Stimulated activated naive CD8-positive, alpha-beta T cell treated with anti-CD3 and anti-CD28 coated beads, Interleukin-15, Interleukin-2, amounts not matched to agents 100 U/mL and 50 U/mL, for 24 hours (primary cell): ENCODE data around the gene CDNF.
"Not testable (repeated sequence)": the region's sequence is repeated elsewhere in the genome, so short reads cannot be mapped to it uniquely, and the experiment has no call there.

ENCODE experiments used
- ATAC-seq: fragments of 150-1000 bp; cut with Tn5 transposase; one replicate; pipeline ENCODE4 v1.10.0; 2021
- DNase-seq: peaks from one replicate; pipeline ENCODE4 v3.0.0; 2021

Gene CDNF

DNA sequence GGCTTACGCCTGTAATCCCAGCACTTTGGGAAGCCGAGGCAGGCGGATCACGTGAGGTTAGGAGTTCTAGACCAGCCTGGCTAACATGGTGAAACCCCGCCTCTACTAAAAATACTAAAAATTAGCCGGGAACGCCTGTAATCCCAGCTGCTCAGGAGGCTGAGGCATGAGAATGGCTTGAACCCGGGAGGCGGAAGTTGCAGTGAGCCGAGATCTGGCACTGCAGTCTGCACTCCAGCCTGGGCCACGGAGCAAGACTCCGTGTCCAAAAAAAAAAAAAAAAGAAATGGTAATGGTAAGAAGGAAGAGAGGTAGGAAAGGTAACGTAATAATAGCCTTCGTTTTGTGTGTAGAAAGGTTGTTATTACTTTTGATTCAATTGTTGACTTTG is 1.5 kb upstream of the CDNF start:
- peak; percentile 13 for DNase-seq
- ATAC-seq, result no peak

DNA sequence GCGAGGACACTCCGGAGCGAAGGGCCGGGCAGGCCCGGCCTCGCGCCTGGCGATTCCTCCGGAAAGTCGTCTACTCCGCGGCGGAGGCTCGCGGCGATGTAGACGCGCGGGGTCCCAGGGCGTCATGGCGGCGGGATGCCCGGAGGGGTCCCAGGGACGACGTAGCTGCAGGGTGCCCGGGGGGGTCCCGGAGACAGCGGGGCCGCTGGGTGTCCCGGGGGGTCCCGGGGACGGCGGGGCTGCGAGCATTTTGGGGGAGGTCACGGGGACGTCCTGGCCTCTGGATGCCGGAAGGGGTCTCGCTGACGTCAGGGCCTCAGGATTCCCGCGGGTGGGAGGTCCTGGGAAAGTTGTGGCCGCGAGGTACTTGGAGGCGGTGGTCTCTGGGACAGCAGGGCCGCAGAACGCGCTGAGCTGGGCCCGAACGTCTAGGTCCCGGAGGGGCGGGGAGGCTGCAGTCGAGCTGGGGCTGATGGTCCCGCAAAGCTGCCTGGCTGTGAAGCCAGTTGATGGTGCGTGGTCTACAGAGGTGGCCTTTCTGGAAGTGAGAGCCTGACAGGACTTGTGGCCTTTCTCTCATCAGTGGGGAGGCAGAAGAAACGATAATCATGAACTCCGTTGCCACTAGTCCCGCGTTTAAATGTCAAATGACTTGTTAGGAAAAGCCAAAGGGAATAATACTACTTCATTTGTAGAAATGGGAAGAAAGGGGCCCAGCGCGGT is 906 bp upstream of the CDNF start:
- peak; percentile 1 for ATAC-seq
- DNase-seq, result peak; percentile 45

DNA sequence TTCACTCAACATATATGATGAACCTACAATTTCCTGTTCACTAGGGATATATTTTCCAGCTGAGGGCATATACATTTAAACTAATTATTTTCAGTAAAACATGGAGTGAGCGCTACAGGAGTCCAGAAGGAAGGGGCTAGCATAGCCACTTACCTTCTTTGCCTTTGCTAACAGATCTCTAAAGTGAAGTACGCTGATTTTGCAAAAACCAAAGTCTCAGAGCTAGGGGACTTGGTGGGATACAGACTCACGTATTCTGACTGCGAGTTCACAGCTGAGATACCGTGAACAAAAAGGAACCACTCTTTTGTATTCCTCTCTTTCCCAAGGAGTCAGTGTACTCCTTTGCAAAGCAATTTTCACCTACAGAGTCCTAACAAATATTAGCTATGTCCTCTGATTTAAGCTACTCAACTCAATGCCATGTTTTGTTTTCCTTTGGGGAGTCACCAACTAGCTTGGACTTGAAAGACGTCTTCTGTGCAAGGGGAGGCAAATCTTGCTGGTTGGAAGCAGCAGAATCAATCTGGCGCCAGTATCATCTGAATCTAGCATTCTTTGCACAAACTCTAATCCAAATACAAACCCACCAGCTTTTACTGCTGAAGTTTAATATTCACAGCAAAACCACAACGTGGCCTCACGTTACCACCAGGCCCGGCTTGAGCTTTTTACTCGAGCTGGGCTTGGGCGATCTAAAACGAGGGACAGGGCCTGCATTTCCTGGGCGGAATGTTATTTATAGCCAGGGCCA is 657 bp downstream of the CDNF start:
- no peak for ATAC-seq
- no peak for DNase-seq

DNA sequence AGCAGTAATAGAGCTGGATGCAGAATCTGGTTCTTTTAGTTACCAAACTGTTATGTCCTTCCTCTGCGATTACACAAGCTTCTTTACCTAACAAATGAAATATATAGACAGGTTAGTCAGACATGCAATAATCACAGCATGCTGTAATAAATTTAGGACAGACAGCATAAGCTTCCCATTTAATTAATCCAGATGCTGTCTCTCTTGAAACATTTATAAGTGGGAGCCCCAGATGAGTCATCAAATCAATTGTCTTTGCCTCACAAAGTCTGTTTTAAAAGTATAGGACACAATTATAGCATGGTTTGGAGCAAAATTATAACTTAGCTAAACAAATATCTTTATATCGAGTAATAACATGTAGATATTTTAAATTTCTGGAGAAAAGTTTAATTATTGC is 1.6 kb downstream of the CDNF start:
- DNase-seq (no peak), ATAC-seq (no peak)

DNA sequence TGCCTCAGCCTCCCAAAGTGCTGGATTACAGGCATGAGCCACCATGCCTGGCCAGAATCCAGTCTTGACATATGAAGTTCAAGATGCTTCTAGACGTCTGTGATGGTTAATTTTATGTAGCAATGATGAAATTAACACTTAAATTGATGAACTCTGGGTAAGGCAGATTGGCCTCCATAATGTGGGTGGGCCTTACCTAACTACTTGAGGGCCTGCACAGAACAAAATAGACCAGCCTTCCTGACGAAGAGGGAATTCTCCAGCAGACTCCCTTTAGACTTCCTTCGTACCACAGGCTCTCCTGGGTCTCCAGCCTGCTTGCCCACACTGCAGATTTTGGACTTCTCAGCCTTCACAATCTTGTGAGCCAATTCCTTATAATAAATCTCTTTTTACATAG is 4.7 kb downstream of the CDNF start:
- ATAC-seq (no peak), DNase-seq (no peak)

DNA sequence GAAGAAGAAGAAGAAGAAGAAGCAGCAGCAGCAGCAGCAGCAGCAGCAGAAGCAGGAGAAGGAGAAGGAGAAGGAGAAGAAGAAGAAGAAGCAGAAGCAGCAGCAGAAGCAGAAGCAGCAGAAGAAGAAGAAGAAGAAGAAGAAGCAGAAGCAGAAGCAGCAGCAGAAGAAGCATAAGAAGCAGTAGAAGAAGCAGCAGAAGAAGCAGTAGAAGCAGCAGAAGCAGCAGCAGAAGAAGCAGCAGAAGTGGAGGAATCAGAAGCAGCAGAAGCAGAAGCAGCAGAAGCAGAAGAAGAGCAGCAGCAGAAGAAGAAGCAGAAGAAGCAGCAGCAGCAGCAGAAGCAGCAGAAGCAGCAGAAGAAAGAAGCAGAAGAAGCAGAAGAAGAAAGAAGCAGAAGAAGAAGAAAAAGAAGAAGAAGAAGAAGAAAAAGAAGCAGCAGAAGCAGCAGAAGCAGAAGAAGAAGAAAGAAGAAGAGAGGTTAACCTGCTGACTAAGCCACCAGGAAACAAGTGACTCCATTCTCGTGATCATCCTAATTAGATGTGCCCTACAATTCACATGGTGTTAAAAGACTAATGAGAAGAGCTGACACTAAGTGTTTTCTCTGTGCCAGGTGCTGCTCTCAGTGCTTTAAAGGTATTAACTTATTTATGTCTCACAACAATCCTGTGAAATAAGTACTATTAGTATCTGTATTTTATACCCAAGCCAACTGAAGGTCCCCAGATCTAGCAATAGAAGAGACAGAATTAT is 11.6 kb downstream of the CDNF start:
- DNase-seq, result no peak
- ATAC-seq, result no peak

DNA sequence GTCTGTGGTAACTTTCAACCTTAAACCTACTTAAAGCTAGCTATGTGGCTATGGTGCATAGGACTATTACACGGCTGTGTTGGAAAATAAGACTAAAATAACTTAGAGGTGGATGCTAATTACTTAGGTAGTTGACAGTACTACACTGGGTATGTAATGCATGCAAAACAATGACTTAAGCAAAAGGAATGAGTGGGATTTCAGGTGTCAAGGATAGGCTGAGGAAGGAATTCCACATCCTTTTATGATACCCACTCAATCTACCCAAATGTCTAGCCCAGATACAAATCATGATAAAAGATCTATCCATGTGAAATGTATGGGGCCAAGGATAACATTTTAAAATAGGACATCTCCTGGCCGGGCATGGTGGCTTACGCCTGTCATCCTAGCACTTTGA is 13.9 kb downstream of the CDNF start:
- no peak for ATAC-seq
- no peak for DNase-seq

DNA sequence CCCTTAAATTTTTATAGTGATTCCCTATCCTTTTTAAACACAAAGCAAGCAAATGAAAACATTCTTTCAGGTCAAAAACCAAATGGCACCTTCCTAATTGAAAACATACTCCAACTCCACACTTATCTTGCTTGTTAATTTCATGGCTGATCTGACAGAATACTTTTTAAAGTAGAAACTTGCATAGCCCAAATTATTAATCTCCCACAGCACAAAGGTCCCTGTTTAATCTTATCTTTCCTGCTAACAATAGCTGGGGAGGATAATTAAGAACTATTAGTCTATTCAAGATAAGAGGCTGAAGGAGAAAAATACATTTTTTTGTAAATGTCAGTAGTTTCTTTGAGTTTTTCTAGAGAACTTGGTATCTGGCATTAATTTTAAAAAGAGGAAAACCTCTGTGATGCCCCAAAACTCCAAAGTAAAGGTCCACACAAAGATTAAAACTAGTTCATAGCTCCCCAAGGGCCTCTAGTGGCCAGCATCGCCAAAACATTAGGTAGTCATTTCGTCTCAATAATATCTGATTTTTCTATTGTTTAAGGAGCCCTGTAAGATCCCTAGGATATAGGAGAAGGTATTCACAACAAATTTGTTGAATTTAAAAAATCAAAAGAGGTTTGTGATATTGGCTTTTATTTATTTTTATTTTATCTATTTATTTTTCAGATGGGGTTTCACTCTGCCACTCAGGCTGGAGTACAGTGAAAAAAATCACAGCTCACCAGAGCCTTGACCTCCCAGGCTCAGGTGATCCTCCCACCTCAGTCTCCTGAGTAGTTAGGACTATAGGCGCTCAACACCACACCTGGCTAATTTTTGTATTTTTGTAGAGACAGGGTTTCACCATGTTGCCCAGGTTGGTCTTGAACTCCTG is 14.7 kb downstream of the CDNF start:
- ATAC-seq (no peak), DNase-seq (peak; percentile 37)

DNA sequence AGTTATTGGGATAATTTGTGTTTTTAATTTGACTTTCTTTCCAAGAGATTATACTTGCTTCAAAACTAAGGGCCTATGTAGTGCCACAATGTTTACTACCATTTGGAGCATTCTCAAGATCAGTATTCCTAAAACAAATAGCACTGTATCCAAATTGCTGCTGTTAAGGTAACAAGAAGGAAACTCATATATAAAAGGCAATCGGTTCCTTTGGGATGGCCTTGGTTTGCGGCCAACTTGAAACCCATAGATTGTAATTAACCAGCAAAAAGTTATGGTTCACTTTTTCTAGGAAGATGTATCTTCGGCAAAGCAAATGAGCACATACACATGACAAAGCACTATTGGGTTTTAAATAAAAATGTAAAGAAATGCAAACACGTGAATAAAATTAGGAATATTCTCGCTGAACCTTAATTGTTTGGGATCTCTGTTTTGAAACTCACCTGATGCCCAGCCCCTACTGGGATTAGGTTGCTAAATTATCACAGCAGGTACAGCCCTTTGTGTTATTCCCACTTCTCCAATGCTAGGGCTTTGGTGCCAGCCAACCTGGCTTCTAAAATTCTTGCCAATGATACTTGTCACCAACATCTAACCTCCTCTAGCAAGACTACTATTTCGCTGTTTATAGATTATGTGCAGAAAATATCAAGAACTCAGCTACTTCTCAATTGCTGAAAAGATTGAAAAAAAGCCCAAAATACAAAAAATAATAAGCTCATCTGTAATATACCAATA is 16.0 kb downstream of the CDNF start:
- ATAC-seq, result no peak
- DNase-seq, result no peak

DNA sequence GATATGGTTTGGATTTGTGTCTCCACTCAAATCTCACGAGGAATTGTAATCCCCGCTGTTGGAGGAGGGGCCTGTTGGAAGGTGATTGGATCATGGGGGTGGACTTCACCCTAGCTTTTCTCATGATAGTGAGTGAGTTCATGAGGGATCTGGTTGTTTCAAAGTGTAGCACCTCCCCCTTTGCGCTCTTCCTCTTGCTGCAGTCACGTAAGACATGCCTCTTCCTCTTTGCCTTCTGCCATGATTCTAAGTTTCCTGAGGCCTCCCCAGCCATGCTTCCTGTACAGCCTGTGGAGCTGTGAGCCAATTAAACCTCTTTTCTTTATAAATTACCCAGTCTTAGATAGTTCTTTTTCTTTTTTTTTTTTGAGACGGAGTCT is 17.1 kb downstream of the CDNF start:
- no peak for DNase-seq

DNA sequence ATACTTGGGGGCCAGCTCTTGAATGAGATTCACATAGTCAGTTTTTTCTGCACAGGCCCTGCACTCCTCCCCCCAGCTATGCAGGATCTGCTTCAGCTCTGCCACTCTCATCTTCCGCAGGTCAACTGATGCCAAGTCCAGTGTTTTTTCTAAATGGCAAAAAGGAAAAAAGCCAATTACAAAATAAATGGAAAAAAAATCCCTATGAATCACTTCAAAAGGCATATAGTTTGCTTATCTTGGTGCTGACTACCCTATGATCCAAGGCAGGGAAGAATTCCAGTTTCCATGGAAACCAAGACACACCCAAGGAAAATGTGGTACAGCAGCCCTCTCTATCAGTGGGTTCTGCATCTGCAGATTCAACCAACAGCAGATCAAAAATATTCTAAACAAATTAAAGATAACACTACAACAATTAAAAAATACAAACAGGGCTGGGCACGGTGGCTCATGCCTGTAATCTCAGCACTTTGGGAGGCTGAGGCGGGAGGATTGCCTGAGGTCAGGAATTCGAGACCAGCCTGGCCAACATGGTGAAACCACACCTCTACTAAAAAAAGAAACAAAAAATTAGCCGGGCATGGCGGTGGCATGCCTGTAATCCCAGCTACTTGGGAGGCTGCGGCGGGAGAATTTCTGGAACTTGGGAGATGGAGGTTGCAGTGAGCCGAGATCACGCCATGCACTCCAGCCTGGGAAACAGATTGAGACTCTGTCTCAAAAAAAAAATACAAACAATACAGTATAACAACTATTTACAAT is 17.6 kb downstream of the CDNF start:
- DNase-seq, result no peak
- no peak for ATAC-seq

More for the DNA sequence above, 17.1 kb downstream of the CDNF start:
- ATAC-seq, result no peak

DNA sequence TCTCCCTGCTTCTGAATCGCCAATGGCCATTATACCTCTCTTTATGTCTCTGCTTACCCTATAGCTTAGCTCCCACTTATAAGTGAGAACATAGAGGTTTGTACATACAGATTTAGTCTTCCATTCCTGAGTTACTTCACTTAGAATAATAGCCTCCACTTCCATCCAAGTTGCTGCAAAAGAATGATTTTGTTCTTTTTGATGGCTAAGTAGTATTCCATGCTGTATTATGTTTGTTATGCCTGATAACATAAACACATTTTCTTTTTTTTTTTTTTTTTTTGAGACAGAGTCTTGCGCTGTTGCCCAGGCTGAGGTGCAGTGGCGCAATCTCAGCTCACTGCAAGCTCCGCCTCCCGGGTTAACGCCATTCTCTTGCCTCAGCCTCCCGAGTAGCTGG is 21.1 kb downstream of the CDNF start:
- not testable (repeated sequence) for ATAC-seq, DNase-seq

DNA sequence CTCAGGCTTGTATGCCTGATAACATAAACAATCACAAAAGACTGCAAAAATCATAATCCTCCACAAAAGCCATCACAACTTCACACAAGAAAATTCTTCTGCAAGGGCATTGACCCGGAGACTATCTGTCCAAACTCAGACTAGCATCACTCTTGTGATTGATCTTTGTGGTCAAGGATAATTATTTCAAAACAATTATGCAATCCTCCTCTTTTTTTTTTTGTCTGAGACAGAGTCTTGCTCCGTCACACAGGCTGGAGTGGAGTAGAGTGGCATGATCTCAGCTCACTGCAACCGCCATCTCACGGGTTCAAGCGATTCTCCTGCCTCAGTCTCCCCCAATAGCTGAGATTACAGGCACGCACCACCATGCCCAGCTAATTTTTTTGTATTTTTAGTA is 22.2 kb downstream of the CDNF start:
- DNase-seq (no peak), ATAC-seq (no peak)

DNA sequence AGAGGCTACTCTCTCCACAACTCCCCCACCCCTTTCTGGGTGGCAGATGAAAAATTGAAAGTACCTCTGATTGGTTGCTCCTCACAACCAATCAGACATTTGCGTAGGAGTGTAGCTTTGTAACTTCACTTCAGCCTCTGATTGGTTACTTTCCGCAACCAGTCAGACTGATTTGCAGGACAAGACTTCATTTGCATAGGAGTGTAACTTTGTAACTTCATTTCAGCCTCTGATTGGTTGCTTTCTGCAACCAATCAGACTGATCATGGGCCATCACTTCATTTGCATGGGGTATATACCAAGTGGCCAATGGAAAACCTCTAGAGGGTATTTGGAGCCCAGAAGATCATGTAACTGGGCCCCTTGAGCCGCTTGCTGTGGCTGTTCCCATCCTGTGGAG is 25.6 kb downstream of the CDNF start:
- no peak for DNase-seq
- no peak for ATAC-seq

DNA sequence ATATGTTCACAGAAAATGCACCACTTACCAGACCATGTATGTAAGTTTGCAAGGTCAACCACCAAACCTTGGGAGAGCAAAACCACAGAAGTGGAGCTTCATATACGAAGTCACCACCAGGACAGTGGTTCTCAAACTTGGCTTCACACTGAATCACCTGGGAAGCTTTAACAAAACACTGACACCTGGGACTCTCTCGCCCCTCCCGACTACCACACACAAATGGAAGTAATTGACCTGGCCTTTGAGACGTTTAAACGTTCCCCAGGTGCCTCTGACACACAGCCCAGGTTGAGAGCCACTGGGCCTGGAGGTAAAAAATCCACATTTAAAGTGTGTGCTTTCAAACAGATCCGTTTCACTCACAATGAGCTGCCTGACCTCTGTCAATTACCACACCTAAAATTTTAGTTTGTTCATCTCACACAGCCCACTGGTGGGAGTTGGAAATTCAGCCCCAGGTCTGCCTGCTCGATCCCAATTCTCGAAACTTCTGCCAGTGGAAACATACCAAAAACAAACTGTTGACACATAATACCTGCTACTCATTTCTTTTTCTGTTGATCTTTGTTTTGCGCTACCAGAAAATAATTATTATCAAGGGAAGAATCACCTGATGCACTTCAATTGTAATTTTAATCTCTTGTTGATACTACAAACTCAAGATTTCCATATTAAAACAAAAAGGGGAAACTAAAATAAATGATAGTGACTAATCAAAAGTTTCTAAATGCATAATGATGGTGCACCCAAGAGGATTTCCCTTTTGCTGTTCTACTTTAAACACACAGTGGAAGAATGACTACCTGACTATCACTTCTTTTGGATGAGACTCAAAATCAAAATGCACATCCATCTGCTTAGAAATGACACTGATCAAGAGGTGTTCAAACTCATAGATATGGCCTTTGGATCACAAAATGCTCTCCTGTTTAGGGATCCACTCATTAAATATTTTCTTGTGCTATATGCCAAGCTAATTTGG is 26.6 kb downstream of the CDNF start:
- DNase-seq (no peak), ATAC-seq (peak; percentile 40)

DNA sequence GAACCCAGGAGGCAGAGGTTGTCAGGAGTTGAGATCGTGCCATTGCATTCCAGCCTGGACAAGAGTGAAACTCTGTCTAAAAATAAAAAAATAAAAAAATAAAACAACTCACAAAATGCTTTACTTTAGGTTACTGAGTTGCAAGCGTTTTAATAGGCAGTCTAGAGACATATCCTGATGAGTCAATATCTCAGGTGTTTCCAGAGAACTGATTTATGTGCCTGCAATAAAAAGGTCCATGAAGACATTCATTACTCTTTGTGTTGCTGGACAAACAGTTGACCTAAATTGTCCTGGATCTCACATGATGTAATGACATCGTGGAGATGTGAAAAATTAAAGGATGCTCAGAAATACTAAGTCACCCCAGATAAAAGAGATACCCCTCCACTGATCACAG is 31.5 kb downstream of the CDNF start:
- DNase-seq (no peak), ATAC-seq (no peak)

DNA sequence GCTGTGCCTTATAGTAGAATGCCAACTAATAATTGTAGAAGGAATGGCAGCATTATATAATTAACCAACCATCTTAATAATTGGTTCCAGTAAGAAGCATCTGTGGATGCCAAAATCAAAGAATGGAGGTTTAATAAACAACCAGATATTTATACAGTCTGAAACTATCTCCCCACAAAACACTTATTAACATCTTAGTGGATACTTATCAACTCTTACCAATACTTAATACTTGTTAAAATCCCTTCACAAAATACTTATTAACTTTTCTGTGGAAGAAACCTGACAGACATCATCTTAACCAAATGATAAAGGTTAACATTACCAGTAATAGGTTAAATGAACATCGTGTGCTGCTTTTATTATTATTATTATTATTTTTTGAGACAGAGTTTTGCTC is 34.0 kb downstream of the CDNF start:
- DNase-seq, result no peak
- ATAC-seq, result no peak

DNA sequence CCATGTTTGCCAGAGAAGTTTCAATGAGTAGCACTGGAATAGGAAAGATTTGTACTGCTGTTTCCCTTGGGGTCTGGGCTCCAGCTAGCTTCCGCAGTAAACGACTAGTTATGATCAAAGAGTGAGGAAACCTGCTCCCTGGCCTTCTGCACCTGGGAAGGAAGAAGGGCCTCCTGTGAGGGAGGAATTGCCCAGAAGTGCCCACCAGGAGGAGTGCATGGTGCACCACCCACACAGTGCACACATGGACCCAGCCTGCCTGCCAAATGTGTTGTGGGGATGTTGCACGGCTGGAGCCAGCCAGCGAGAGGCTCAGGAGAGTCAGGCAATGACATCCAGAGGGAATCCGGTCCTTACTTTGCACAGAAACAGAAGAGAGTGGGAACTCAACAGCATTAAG is 36.1 kb downstream of the CDNF start:
- DNase-seq (no peak), ATAC-seq (no peak)

DNA sequence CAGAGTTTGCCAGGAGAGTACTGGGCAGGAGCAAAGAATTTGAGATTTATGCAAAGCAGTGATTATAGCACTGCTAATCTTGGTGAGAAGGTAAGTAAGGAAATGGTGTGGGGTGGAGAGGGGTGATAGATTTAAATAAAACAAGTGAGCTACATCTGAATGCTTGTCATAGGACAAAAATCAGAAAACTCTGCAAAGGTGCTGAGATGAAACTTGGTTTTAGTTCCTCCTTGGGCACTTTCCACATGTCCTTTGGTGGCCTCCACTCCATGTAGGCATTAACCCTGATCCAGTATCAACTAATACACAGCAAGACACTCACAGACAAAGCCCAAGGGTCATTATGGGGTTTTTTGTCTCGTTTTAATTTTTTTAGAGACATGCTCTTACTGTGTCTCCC is 37.4 kb downstream of the CDNF start:
- DNase-seq (no peak), ATAC-seq (no peak)

DNA sequence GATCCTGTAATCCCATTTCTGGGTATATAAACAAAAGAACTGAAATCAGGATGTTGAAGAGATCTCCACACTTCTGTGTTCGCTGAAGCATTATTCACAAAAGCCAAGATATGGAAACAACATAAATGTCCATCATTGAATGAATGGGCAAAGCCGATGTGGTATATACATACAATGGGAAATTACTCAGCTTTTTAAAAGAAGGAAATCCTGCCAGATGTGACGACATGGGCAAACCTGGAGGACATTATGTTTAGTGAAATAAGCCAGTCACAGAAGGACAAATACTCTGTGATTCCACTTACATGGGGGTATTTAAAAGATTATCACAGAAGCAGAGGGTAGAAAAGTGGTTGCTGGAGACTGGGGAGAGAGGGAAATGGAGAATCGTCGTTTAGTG is 39.2 kb downstream of the CDNF start:
- ATAC-seq (no peak), DNase-seq (no peak)
